Neural progenitor cell (in vitro differentiated cells): ENCODE measurements around the gene CCZ1.
"Not testable (repeated sequence)": the region's sequence is repeated elsewhere in the genome, so short reads cannot be mapped to it uniquely, and the experiment has no call there.

ENCODE experiments used
- EZH2 ChIP-seq: fragments of 200-600 bp; sonication (generic); IDR thresholded peaks from 2 replicates; pipeline ENCODE4 v1.6.1; 2017; ENCODE audit warnings: antibody characterized with exemption, mild to moderate bottlenecking, moderate library complexity
- EZH2phosphoT487 ChIP-seq: fragments of 200-600 bp; sonication (generic); IDR thresholded peaks from 2 replicates; pipeline ENCODE4 v1.6.1; 2017; ENCODE audit warnings: antibody characterized with exemption
- TF ChIP-seq, protein P1 (sequence below): fragments of 200-600 bp; sonication (generic); IDR thresholded peaks from 2 replicates; pipeline ENCODE4 v1.5.1; 2017; ENCODE audit warnings: antibody characterized with exemption, mild to moderate bottlenecking

DNA sequence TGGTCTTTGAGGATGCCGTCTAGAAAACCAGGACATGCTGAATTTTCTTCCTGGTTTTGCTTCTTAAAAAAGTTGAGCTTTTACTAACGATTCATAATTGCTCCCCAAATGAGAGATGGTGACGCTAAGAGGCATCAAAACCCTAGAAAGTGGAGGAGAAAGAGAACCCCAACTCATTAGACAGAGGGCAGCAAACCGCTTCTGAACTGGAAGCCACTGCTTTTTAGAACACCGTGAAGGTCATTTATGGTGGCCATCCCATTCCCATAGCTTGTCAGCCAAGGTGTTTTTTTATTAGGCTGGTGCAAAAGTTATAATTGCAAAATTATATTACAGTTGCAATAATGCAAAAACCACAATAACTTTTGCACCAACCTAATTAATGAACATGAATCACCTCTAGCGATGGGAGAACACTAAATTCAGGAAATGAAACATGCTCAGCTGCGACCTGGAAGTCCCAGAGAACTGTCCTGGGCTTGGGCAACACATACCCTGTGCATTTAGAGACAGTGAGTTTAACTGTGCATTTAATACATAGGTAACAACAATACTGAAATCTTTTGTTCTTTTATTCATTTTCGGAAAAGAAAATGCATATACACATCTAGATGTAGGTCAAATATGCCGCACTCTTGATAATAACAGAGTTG lies 33.1 kb upstream of the CCZ1 start:
- TF ChIP-seq, protein P1, sequence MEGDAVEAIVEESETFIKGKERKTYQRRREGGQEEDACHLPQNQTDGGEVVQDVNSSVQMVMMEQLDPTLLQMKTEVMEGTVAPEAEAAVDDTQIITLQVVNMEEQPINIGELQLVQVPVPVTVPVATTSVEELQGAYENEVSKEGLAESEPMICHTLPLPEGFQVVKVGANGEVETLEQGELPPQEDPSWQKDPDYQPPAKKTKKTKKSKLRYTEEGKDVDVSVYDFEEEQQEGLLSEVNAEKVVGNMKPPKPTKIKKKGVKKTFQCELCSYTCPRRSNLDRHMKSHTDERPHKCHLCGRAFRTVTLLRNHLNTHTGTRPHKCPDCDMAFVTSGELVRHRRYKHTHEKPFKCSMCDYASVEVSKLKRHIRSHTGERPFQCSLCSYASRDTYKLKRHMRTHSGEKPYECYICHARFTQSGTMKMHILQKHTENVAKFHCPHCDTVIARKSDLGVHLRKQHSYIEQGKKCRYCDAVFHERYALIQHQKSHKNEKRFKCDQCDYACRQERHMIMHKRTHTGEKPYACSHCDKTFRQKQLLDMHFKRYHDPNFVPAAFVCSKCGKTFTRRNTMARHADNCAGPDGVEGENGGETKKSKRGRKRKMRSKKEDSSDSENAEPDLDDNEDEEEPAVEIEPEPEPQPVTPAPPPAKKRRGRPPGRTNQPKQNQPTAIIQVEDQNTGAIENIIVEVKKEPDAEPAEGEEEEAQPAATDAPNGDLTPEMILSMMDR = not testable (repeated sequence)
- TF ChIP-seq EZH2phosphoT487, EZH2: not testable (repeated sequence)
